Mammary microvascular endothelial cell (primary cell): ENCODE measurements around the gene CRACDL. TPM values are rescaled to one million over a fixed set of nuclear protein-coding genes. Genes with fewer than 3 reads are reported as not detected.

Experiments used
- total RNA-seq: library from RNA; depleted of rRNA; stranded (reverse); fragments of >200 nt; gene quantifications from 2 replicates; pipeline ENCODE4 v1.2.3, GENCODE V29; 2015

Gene CRACDL
- 12.0 and 13.3 TPM in 2 replicates for total RNA-seq

DNA sequence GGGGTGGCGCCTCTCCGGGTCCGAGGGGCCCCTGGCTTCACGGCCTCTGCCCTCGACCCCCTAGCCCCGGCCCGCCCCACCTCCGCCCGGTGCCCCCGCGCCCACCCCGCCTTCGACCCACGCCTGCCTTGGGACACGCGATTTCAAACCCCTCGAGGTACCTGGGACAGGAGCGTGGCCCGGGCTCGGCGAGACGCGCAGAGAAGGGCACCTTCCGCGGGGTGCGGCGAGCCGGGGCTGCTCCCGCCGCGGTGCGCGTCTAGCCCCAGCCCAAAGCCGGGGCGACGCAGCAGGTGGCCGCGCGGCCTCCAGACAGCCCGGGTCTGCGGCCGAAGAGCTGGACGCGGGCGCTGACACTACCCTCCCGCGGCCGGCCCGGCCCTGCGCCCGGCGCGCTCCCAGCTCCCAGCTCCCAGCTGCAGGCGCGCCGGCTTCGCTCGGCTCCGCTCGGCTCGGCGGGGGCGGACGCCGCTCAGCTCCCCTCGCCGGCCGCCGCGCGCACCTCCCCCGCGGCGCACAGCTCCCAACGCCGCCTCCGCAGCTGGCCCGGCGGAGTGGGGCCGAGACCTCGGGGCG lies at the start of gene CRACDL:
TSS of gene CRACDL (minus strand) at position 449 of the 576 bp plus-strand sequence. CDS start 89,425 bp downstream, outside the sequence.

Other genes starting within 250 kb of the CRACDL start
- 49.2 and 68.6 TPM in 2 replicates for gene MGAT4A, start 205.1 kb downstream of the CRACDL start, total RNA-seq
- gene C2orf15, start 205.5 kb upstream of the CRACDL start, total RNA-seq, result not detected in 2 replicates
- 0.93 and 1.6 TPM in 2 replicates for gene TSGA10, start 218.7 kb upstream of the CRACDL start, total RNA-seq
- 4.7 and 8.5 TPM in 2 replicates for gene LIPT1, start 218.7 kb upstream of the CRACDL start, total RNA-seq
- gene MITD1, start 244.8 kb upstream of the CRACDL start, total RNA-seq, result 37.5 and 40.0 TPM in 2 replicates
- 28.8 and 31.7 TPM in 2 replicates for gene MRPL30, start 245.0 kb upstream of the CRACDL start, total RNA-seq